HEK293T (cell line): ENCODE results near the gene GYG2.

Source experiments
- CTCF ChIA-PET: fragments of 350-600 bp; formaldehyde crosslinking; extraction: SDS; loops from one replicate; lab custom pipeline; 2021; ENCODE audit warnings: antibody characterized with exemption, inconsistent platforms; lab: Yijun Ruan, JAX
- POLR2A ChIA-PET: fragments of 350-600 bp; formaldehyde crosslinking; extraction: SDS; loops from one replicate; lab custom pipeline; 2020; ENCODE audit warnings: antibody characterized with exemption, inconsistent platforms; lab: Yijun Ruan, JAX
- DNase-seq: peaks from one replicate; pipeline ENCODE4 v3.0.0; 2012; ENCODE audit warnings: mixed read lengths; ENCODE audit errors: extremely low spot score
- ARNT ChIP-seq: fragments of 450-650 bp; IDR thresholded peaks from 2 replicates; pipeline ENCODE4 v1.6.1; 2017; ENCODE audit warnings: mild to moderate bottlenecking
- BHLHE40 ChIP-seq: fragments of 450-650 bp; IDR thresholded peaks from 2 replicates; pipeline ENCODE4 v1.6.1; 2016; ENCODE audit warnings: mild to moderate bottlenecking, moderate library complexity, borderline replicate concordance
- CTBP1 ChIP-seq: fragments of 450-650 bp; IDR thresholded peaks from 2 replicates; pipeline ENCODE4 v1.6.1; 2016; ENCODE audit warnings: borderline replicate concordance
- ELF4 ChIP-seq: fragments of 450-650 bp; IDR thresholded peaks from 2 replicates; pipeline ENCODE4 v1.6.1; 2017; ENCODE audit warnings: antibody characterized with exemption
- FOXA1 ChIP-seq: fragments of 450-650 bp; IDR thresholded peaks from 2 replicates; pipeline ENCODE4 v1.6.1; 2016; ENCODE audit warnings: mild to moderate bottlenecking
- FOXK2 ChIP-seq: fragments of 450-650 bp; IDR thresholded peaks from 2 replicates; pipeline ENCODE4 v1.6.1; 2016; ENCODE audit warnings: mild to moderate bottlenecking
- FOXM1 ChIP-seq: fragments of 450-650 bp; IDR thresholded peaks from 2 replicates; pipeline ENCODE4 v1.6.1; 2017; ENCODE audit warnings: mild to moderate bottlenecking, borderline replicate concordance
- HDGF ChIP-seq: fragments of 450-650 bp; IDR thresholded peaks from 2 replicates; pipeline ENCODE4 v1.6.1; 2017; ENCODE audit warnings: antibody characterized with exemption, borderline replicate concordance
- L3MBTL2 ChIP-seq: fragments of 450-650 bp; conservative IDR thresholded peaks from 2 replicates; pipeline ENCODE4 v1.6.1; 2016; ENCODE audit warnings: mild to moderate bottlenecking
- LEF1 ChIP-seq: fragments of 450-650 bp; IDR thresholded peaks from 2 replicates; pipeline ENCODE4 v1.6.1; 2017; ENCODE audit warnings: mild to moderate bottlenecking, borderline replicate concordance
- NFRKB ChIP-seq: fragments of 450-650 bp; IDR thresholded peaks from 2 replicates; pipeline ENCODE4 v1.6.1; 2016; ENCODE audit warnings: mild to moderate bottlenecking, moderate library complexity
- PKNOX1 ChIP-seq: fragments of 450-650 bp; IDR thresholded peaks from 2 replicates; pipeline ENCODE4 v1.6.1; 2016
- SP1 ChIP-seq: fragments of 450-650 bp; IDR thresholded peaks from 2 replicates; pipeline ENCODE4 v1.6.1; 2017
- SUZ12 ChIP-seq: fragments of 450-650 bp; IDR thresholded peaks from 2 replicates; pipeline ENCODE4 v1.6.1; 2016; ENCODE audit warnings: mild to moderate bottlenecking
- TARDBP ChIP-seq: fragments of 450-650 bp; IDR thresholded peaks from 2 replicates; pipeline ENCODE4 v1.6.1; 2016
- ZNF384 ChIP-seq: fragments of 450-650 bp; IDR thresholded peaks from 2 replicates; pipeline ENCODE4 v1.6.1; 2016

The GYG2 gene

GRCh38 chrX:2926664-2927275 is 98.0 kb downstream of the GYG2 start:
- ChIA-PET POLR2A (no interaction called here), CTCF (interaction anchor here (0.5 kb wide), 1 partner anchor 99 kb away, joined by 3 read pairs; no protein-coding TSS in a partner anchor)
- no peak for DNase-seq
- TF ChIP-seq L3MBTL2 (no peak), HDGF (no peak), FOXM1 (no peak), PKNOX1 (no peak), NFRKB (no peak), BHLHE40 (no peak), CTBP1 (no peak), SUZ12 (no peak), LEF1 (no peak), ARNT (no peak), TARDBP (no peak), ZNF384 (no peak), FOXK2 (no peak), ELF4 (no peak), FOXA1 (no peak), SP1 (no peak)

- CTCF ChIA-PET: no interaction called here
- POLR2A ChIA-PET: no interaction called here
- TF ChIP-seq LEF1 (no peak), NFRKB (no peak), CTBP1 (no peak), TARDBP (no peak), PKNOX1 (no peak), SUZ12 (no peak), ELF4 (no peak)
- DNase-seq: no peak
Measured at GRCh38 chrX:2928191-2928582, 99.5 kb downstream of the GYG2 start.

DNA sequence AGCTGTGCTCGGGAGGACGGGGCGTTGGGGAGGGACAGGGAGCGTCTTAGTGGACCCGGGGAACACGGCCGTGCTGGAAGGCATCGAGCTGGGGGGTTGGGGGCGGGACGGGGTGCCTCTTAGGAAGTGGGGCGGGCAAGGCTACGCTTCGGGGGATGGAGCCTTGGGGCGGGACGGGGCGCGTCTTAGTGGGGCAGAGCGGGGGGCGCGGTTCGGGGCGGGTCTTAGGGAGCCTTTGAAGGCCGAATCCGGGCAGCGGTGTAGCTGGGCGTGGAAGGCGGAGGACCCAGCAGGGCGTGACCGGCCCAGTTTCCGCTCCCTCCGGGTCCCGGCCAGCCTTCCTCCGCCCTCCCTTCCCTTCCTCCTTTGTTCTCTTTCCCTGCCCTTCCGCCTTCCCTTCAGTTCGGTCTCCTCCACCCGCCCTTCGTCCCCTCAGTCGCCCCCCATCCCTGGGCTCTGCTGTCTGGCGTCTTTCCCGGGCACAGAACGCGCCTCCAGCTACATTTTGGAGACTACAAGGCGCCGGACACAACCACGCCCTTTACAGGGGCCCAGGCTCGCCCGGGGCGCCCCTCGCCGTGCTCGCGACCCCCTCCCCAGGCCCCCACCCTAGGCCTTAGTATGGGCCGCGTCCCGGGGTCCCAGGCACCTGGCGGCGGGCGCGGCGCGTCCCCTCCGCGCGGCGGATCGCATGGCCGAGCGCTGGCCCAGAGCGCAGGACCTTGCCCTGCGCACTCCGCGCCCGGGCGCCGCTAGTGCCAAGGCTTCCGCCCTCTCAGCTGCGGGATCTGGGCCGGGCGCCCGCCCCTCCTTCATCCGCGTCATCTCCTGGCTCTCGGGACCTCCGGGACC is 100.1 kb downstream of the GYG2 start, which contains the start of gene ARSD:
ARSD (minus strand) TSS at position 757 of the 852 bp plus-strand sequence; CDS start at position 693, 64 bp downstream.
- ChIA-PET POLR2A (no interaction called here), CTCF (no interaction called here)
- DNase-seq: no peak
- TF ChIP-seq FOXK2 (no peak), FOXA1 (no peak), SP1 (no peak), NFRKB (no peak), TARDBP (no peak), L3MBTL2 (no peak), CTBP1 (no peak), BHLHE40 (no peak), ELF4 (no peak), ZNF384 (no peak), PKNOX1 (no peak)

DNA sequence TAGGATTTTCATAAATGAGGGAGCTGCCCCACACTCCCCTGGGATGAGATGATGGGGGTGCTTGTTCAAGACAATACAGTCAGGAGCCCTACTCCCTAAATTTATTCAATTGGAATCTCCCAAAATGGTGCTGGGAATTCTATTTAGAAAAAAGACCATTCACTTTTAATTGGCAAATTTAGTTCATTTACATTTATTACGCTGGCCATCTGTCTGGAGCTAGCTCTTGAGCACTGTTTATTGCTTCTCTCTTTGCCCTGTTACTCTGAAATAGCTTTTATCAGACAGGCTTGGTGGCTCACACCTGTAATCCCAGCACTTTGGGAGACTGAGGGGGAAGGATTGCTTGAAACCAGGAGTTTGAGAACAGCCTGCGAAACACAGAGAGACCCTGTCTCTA is 102.4 kb downstream of the GYG2 start:
- POLR2A ChIA-PET: no interaction called here
- DNase-seq: no peak
- CTCF ChIA-PET: no interaction called here
- no peak for TF ChIP-seq FOXM1
- no peak for TF ChIP-seq BHLHE40
- no peak for TF ChIP-seq ELF4
- no peak for TF ChIP-seq FOXA1
- no peak for TF ChIP-seq ZNF384
- TF ChIP-seq PKNOX1: no peak
- TF ChIP-seq SUZ12: no peak
- no peak for TF ChIP-seq HDGF
- TF ChIP-seq FOXK2: no peak
- TF ChIP-seq NFRKB: no peak
- TF ChIP-seq ARNT: no peak
- no peak for TF ChIP-seq L3MBTL2
- TF ChIP-seq CTBP1: no peak
- no peak for TF ChIP-seq LEF1
- TF ChIP-seq TARDBP: no peak

DNA sequence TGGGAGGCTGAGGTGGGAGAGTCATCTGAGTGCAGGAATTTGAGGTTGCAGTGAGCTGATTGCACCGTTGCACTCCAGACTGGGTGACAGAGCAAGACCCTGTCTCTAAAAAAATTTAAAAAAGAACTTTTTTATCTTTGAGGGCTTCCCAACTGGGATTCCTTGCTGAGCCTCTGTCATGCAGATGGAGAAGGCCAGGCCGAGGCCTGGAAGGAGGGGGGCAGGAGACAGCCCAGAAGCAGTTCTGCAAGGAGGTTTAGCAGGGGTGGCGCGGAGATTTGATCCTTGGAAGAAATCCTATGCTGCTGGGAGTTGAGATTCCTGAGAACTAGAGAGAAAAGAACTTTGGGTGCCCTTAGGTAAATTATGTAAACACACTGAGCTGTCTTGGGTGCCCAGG is 102.9 kb downstream of the GYG2 start:
- ChIA-PET CTCF (no interaction called here), POLR2A (no interaction called here)
- no peak for TF ChIP-seq PKNOX1
- no peak for TF ChIP-seq L3MBTL2
- no peak for TF ChIP-seq TARDBP
- no peak for TF ChIP-seq ELF4
- TF ChIP-seq SP1: no peak
- no peak for TF ChIP-seq FOXA1
- no peak for TF ChIP-seq ZNF384
- no peak for TF ChIP-seq BHLHE40
- no peak for TF ChIP-seq CTBP1
- no peak for TF ChIP-seq LEF1
- TF ChIP-seq FOXK2: no peak
- no peak for TF ChIP-seq ARNT
- no peak for TF ChIP-seq FOXM1
- TF ChIP-seq SUZ12: no peak
- no peak for TF ChIP-seq HDGF
- no peak for TF ChIP-seq NFRKB
- no peak for DNase-seq
